Heart right ventricle (tissue), 16 donors: ENCODE data around the gene GP2. TPM values are rescaled to one million over a fixed set of nuclear protein-coding genes. Genes with fewer than 3 reads are reported as not detected.

ENCODE experiments used
- ATAC-seq, 8 donors: fragments of 200-7000 bp; cut with Tn5 transposase; one replicate each; pipeline ENCODE4 v1.9.1; 2020; ENCODE audit warnings: mild to moderate bottlenecking in 8 of 8, moderate library complexity in 8 of 8, moderate number of reproducible peaks in 1 of 8
- DNase-seq, 2 donors: peaks; one replicate each; pipeline ENCODE4 v3.0.0-alpha.2; 2020
- H3K27ac ChIP-seq, 10 donors: fragments of 200-600 bp; sonication (generic) in 2 of 10; one replicate each; pipeline versions ENCODE4 v1.5.0 to v1.8.0; 2020 to 2022; ENCODE audit warnings: mild to moderate bottlenecking in 3 of 10
- H3K27me3 ChIP-seq, 7 donors: fragments of 200-600 bp; one replicate each; pipeline ENCODE4 v1.8.0; 2021 to 2022; ENCODE audit warnings: mild to moderate bottlenecking in 2 of 7
- H3K36me3 ChIP-seq, 9 donors: fragments of 200-600 bp; sonication (generic) in 1 of 9; one replicate each; pipeline versions ENCODE4 v1.5.0 to v1.8.0; 2020 to 2022; ENCODE audit warnings: mild to moderate bottlenecking in 2 of 9
- H3K4me1 ChIP-seq, 9 donors: fragments of 200-600 bp; sonication (generic) in 1 of 9; one replicate each; pipeline versions ENCODE4 v1.5.0 to v1.8.0; 2020 to 2022; ENCODE audit warnings: mild to moderate bottlenecking in 4 of 9
- H3K4me3 ChIP-seq, 10 donors: fragments of 200-600 bp; sonication (generic) in 2 of 10; one replicate each; pipeline versions ENCODE4 v1.5.0 to v1.8.0; 2020 to 2022; ENCODE audit warnings: mild to moderate bottlenecking in 7 of 10, moderate library complexity in 2 of 10
- H3K9me3 ChIP-seq, 11 donors: fragments of 200-600 bp in 10 of 11; sonication (generic) in 2 of 11; one replicate each; pipeline versions ENCODE4 v1.5.0 to v1.8.0; 2013 to 2022; ENCODE audit warnings: mild to moderate bottlenecking in 2 of 11, control low read depth in 1 of 11, moderate library complexity in 1 of 11
- CTCF ChIP-seq, 9 donors: fragments of 200-600 bp; sonication (generic) in 2 of 9; IDR thresholded peaks; one replicate each; pipeline versions ENCODE4 v1.5.0 to v1.8.0; 2021 to 2022; ENCODE audit warnings: antibody characterized with exemption in 9 of 9, mild to moderate bottlenecking in 5 of 9, moderate library complexity in 1 of 9
- whole genome bisulfite sequencing, 2 donors: extraction: QIAGEN DNeasy Blood & Tissue Kit; methylation state at CpG; one replicate each; pipeline ENCODE4 v1.1.7; 2013; ENCODE audit warnings: inconsistent platforms in 1 of 2; 5-methylcytosine and 5-hydroxymethylcytosine counted together
- intact Hi-C, 10 donors: fragments of 100-400 bp; cut with DNase I; formaldehyde crosslinking; loops; one replicate each; pipeline versions ENCODE4 v1.11.1 to v1.14.2; 2022
- polyA plus RNA-seq, 2 donors: library from polyadenylated mRNA; stranded (reverse); fragments of 200-250 nt; gene quantifications; one replicate each; pipeline ENCODE4 v1.2.3, GENCODE V29; 2013
- total RNA-seq, 10 donors: library from RNA; stranded (reverse); fragmentation: NEBNext Ultra II Directional in 3 of 10; extraction: Animal tissue kit (Norgen Biotek cat#: 25700) in 3 of 10; gene quantifications; one replicate each; pipeline versions ENCODE4 v1.2.1 to v1.2.4, GENCODE V29; 2021 to 2023
- donor health status: Arrhythmogenic right ventricular cardiomyopathy.
- donor health status: ischemic (EF 13 %, LVEDD 7.1; RV severe dilation, severe dysfunction).
- donor health status: healthy with polysubstance abuse.
- donor health status: DM: no; HTN: yes; CAD: no.
- donor health status: DM: no; HTN: no; CAD: no.
- donor health status: ischemic (EF 25% LVEDD 6.9; RV normal size, moderate dysfunction).
- donor health status: ischemic (EF 25% LVEDD 5.7; RV mildly dilated, moderate dysfunction).
- donor health status: healthy.
- donor health status: DM: yes; HTN: yes; CAD: no.
- donor health status: Ischemic cardiomyopathy.
- donor health status: ischemic (EF 35%, LVEDD 5.7; RV mildly dilated, moderate dysfunction).
- donor health status: nonischemic (EF 11% LVEDD 7.7; RV severe dilation, severe dysfunction).
- donor health status: DM: yes; HTN: yes; CAD: no.
- donor health status: PGD.
- donor health status: ischemic (EF 29% LVEDD 5.4; RV normal size, mild dysfunction).
- donor health status: nonischemic (EF 23%, LVEDD 6.1; RV moderate dilation, normal function).

Gene GP2
- total and polyA plus RNA-seq, 12 donors = 0.54 to 3.8 (median 2.6) TPM; not detected in 4

GRCh38 chr16:20271893-20272292 lies 55.4 kb downstream of the GP2 start:
- ATAC-seq (no peak), DNase-seq (no peak)
- 73 to 76% methylated on average over 2 of the region's 2 CpGs for WGBS, 2 donors
- Histone ChIP-seq H3K27ac (no peak overlapping the region), H3K9me3 (no peaks in the 10 kb centered on the region), H3K36me3 (no peaks in the 10 kb centered on the region), H3K27me3 (peaks cover 0 to 5% (median 0%) of the 10 kb centered on the region in 7 donors), H3K4me3 (no peak overlapping the region), H3K4me1 (no peaks in the 10 kb centered on the region)
- intact Hi-C loops = no loop called here
- no peak for TF ChIP-seq CTCF (IDR thresholded peaks at IDR 0.05)

GRCh38 chr16:20268409-20268808 lies 58.9 kb downstream of the GP2 start:
- Histone ChIP-seq H3K27me3 (peaks cover 0 to 11% (median 1%) of the 10 kb centered on the region in 7 donors), H3K27ac (no peak overlapping the region), H3K4me3 (no peak overlapping the region), H3K4me1 (no peaks in the 10 kb centered on the region), H3K36me3 (no peaks in the 10 kb centered on the region), H3K9me3 (no peaks in the 10 kb centered on the region)
- intact Hi-C loops = no loop called here
- no peak for ATAC-seq
- 75 to 81% methylated on average over 5 of the region's 5 CpGs for WGBS, 2 donors
- no peak for TF ChIP-seq CTCF (IDR thresholded peaks at IDR 0.05)
- no peak for DNase-seq

GRCh38 chr16:20265019-20265418 lies 62.3 kb downstream of the GP2 start:
- H3K4me3 ChIP-seq = no peak overlapping the region
- no peaks in the 10 kb centered on the region for H3K9me3 ChIP-seq
- DNase-seq = no peak
- ATAC-seq = no peak
- H3K27ac ChIP-seq = no peak overlapping the region
- H3K27me3 ChIP-seq = peaks cover 0 to 27% (median 14%) of the 10 kb centered on the region in 7 donors
- 83% methylated on average over 4 of the region's 4 CpGs for WGBS, 2 donors
- TF ChIP-seq CTCF (IDR thresholded peaks at IDR 0.05) = no peak
- H3K36me3 ChIP-seq = no peaks in the 10 kb centered on the region
- no peaks in the 10 kb centered on the region for H3K4me1 ChIP-seq
- intact Hi-C loops = no loop called here

- H3K27ac ChIP-seq = no peak overlapping the region
- no peaks in the 10 kb centered on the region for H3K4me1 ChIP-seq
- H3K27me3 ChIP-seq = peaks cover 0 to 27% (median 14%) of the 10 kb centered on the region in 7 donors
- ATAC-seq (no peak), DNase-seq (no peak)
- 61 to 66% methylated on average over 10 to 12 of the region's 12 CpGs for WGBS, 2 donors
- intact Hi-C loops = no loop called here
- H3K4me3 ChIP-seq = no peak overlapping the region
- TF ChIP-seq CTCF (IDR thresholded peaks at IDR 0.05) = no peak
- no peaks in the 10 kb centered on the region for H3K36me3 ChIP-seq
- H3K9me3 ChIP-seq = peaks cover 0 to 12% (median 3%) of the 10 kb centered on the region in 11 donors
Observed at GRCh38 chr16:20263138-20263855, 64.0 kb downstream of the GP2 start.
